Heart right ventricle (tissue), 16 donors: ENCODE measurements around the gene ADAT1. TPM values are rescaled to one million over a fixed set of nuclear protein-coding genes. Genes with fewer than 3 reads are reported as not detected.

Experiments used
- ATAC-seq, 8 donors: fragments of 200-7000 bp; cut with Tn5 transposase; one replicate each; pipeline ENCODE4 v1.9.1; 2020; ENCODE audit warnings: mild to moderate bottlenecking in 8 of 8, moderate library complexity in 8 of 8, moderate number of reproducible peaks in 1 of 8
- DNase-seq, 2 donors: peaks; one replicate each; pipeline ENCODE4 v3.0.0-alpha.2; 2020
- H3K27ac ChIP-seq, 10 donors: fragments of 200-600 bp; sonication (generic) in 2 of 10; one replicate each; pipeline versions ENCODE4 v1.5.0 to v1.8.0; 2020 to 2022; ENCODE audit warnings: mild to moderate bottlenecking in 3 of 10
- H3K27me3 ChIP-seq, 7 donors: fragments of 200-600 bp; one replicate each; pipeline ENCODE4 v1.8.0; 2021 to 2022; ENCODE audit warnings: mild to moderate bottlenecking in 2 of 7
- H3K36me3 ChIP-seq, 9 donors: fragments of 200-600 bp; sonication (generic) in 1 of 9; one replicate each; pipeline versions ENCODE4 v1.5.0 to v1.8.0; 2020 to 2022; ENCODE audit warnings: mild to moderate bottlenecking in 2 of 9
- H3K4me1 ChIP-seq, 9 donors: fragments of 200-600 bp; sonication (generic) in 1 of 9; one replicate each; pipeline versions ENCODE4 v1.5.0 to v1.8.0; 2020 to 2022; ENCODE audit warnings: mild to moderate bottlenecking in 4 of 9
- H3K4me3 ChIP-seq, 10 donors: fragments of 200-600 bp; sonication (generic) in 2 of 10; one replicate each; pipeline versions ENCODE4 v1.5.0 to v1.8.0; 2020 to 2022; ENCODE audit warnings: mild to moderate bottlenecking in 7 of 10, moderate library complexity in 2 of 10
- H3K9me3 ChIP-seq, 11 donors: fragments of 200-600 bp in 10 of 11; sonication (generic) in 2 of 11; one replicate each; pipeline versions ENCODE4 v1.5.0 to v1.8.0; 2013 to 2022; ENCODE audit warnings: mild to moderate bottlenecking in 2 of 11, control low read depth in 1 of 11, moderate library complexity in 1 of 11
- CTCF ChIP-seq, 9 donors: fragments of 200-600 bp; sonication (generic) in 2 of 9; IDR thresholded peaks; one replicate each; pipeline versions ENCODE4 v1.5.0 to v1.8.0; 2021 to 2022; ENCODE audit warnings: antibody characterized with exemption in 9 of 9, mild to moderate bottlenecking in 5 of 9, moderate library complexity in 1 of 9
- WGBS, 2 donors: extraction: QIAGEN DNeasy Blood & Tissue Kit; methylation state at CpG; one replicate each; pipeline ENCODE4 v1.1.7; 2013; ENCODE audit warnings: inconsistent platforms in 1 of 2; 5-methylcytosine and 5-hydroxymethylcytosine counted together
- intact Hi-C, 10 donors: fragments of 100-400 bp; cut with DNase I; formaldehyde crosslinking; loops; one replicate each; pipeline versions ENCODE4 v1.11.1 to v1.14.2; 2022
- polyA plus RNA-seq, 2 donors: library from polyadenylated mRNA; stranded (reverse); fragments of 200-250 nt; gene quantifications; one replicate each; pipeline ENCODE4 v1.2.3, GENCODE V29; 2013
- total RNA-seq, 10 donors: library from RNA; stranded (reverse); fragmentation: NEBNext Ultra II Directional in 3 of 10; extraction: Animal tissue kit (Norgen Biotek cat#: 25700) in 3 of 10; gene quantifications; one replicate each; pipeline versions ENCODE4 v1.2.1 to v1.2.4, GENCODE V29; 2021 to 2023
- donor health status: Arrhythmogenic right ventricular cardiomyopathy.
- donor health status: ischemic (EF 13 %, LVEDD 7.1; RV severe dilation, severe dysfunction).
- donor health status: healthy with polysubstance abuse.
- donor health status: DM: no; HTN: yes; CAD: no.
- donor health status: DM: no; HTN: no; CAD: no.
- donor health status: ischemic (EF 25% LVEDD 6.9; RV normal size, moderate dysfunction).
- donor health status: ischemic (EF 25% LVEDD 5.7; RV mildly dilated, moderate dysfunction).
- donor health status: healthy.
- donor health status: DM: yes; HTN: yes; CAD: no.
- donor health status: Ischemic cardiomyopathy.
- donor health status: ischemic (EF 35%, LVEDD 5.7; RV mildly dilated, moderate dysfunction).
- donor health status: nonischemic (EF 11% LVEDD 7.7; RV severe dilation, severe dysfunction).
- donor health status: DM: yes; HTN: yes; CAD: no.
- donor health status: PGD.
- donor health status: ischemic (EF 29% LVEDD 5.4; RV normal size, mild dysfunction).
- donor health status: nonischemic (EF 23%, LVEDD 6.1; RV moderate dilation, normal function).

The ADAT1 gene
- total and polyA plus RNA-seq, 12 donors = 6.1 to 30.6 (median 20.5) TPM

- Histone ChIP-seq H3K4me1 (peaks cover 0 to 17% (median 0%) of the 10 kb centered on the region in 9 donors), H3K4me3 (no peak overlapping the region), H3K27ac (no peak overlapping the region), H3K27me3 (no peaks in the 10 kb centered on the region), H3K9me3 (no peaks in the 10 kb centered on the region), H3K36me3 (peaks cover 8 to 91% (median 70%) of the 10 kb centered on the region in 9 donors)
- DNase-seq (no peak), ATAC-seq (no peak)
- intact Hi-C loops = loop anchor here in 5 of 10 donors (10.0 kb wide), 4 partner anchors 64 to 154 kb away; partner anchors contain the start of genes GABARAPL2 (in 2 of the 5) and TMEM231 (in 1 of the 5)
- TF ChIP-seq CTCF (IDR thresholded peaks at IDR 0.05) = no peak
- 89 to 92% methylated on average over 10 of the region's 10 CpGs for WGBS, 2 donors
Observed at GRCh38 chr16:75629132-75629531, 6.1 kb upstream of the ADAT1 start.

DNA sequence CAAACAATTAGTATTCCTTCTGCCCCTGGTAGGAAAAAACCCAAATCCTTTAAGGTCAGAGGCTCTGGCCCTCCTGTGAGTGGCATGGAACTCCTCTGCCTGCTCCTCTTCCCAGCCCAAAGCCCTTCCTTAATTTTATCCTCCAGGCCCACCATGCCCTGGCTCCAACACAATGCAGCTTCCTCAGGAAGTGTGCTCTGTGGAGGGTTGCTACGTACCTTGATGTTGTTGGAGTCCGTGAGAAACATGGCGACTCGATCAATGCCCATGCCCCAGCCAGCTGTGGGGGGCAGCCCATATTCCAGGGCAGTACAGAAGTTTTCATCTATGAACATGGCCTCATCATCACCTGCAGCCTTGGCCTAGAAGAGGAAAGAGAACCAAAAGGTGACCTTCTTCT is 5.3 kb upstream of the ADAT1 start:
- Histone ChIP-seq H3K9me3 (no peaks in the 10 kb centered on the region), H3K36me3 (peaks cover 6 to 83% (median 62%) of the 10 kb centered on the region in 9 donors), H3K27me3 (no peaks in the 10 kb centered on the region), H3K27ac (peak overlapping the region in 4 of 10 donors; percentile 13 to 52 (median 39)), H3K4me1 (peaks cover 0 to 21% (median 5%) of the 10 kb centered on the region in 9 donors), H3K4me3 (no peak overlapping the region)
- TF ChIP-seq CTCF (IDR thresholded peaks at IDR 0.05) = no peak
- ATAC-seq (no peak), DNase-seq (no peak)
- intact Hi-C loops = loop anchor here in 5 of 10 donors (10.0 kb wide), 4 partner anchors 64 to 154 kb away; partner anchors contain the start of genes GABARAPL2 (in 2 of the 5) and TMEM231 (in 1 of the 5)
- WGBS, 2 donors = 70 to 76% methylated on average over 4 of the region's 4 CpGs

DNA sequence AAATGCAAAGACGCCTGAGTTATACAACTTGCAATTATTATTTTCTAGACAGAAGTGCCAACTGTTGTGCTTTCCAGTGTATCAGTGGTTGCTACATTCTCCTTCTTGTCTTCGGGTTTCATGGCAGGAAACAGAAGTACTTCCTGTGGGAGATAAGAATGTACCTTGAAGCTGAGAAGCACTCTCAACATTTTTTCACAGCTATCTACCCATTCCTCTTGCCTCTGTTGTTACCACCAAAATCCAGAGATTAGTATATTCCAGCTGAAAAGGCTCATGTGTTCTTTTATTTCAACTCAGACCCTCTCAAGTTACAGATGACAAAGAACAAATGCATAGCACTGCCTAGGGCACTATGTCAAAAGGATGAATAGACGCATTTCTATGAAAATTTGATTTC is 4.8 kb upstream of the ADAT1 start:
- peaks cover 6 to 78% (median 57%) of the 10 kb centered on the region in 9 donors for H3K36me3 ChIP-seq
- DNase-seq = no peak
- H3K27ac ChIP-seq = peak overlapping the region in 4 of 10 donors; percentile 13 to 52 (median 39)
- H3K9me3 ChIP-seq = no peaks in the 10 kb centered on the region
- no peaks in the 10 kb centered on the region for H3K27me3 ChIP-seq
- peaks cover 0 to 21% (median 5%) of the 10 kb centered on the region in 9 donors for H3K4me1 ChIP-seq
- 41 to 51% methylated on average over 3 of the region's 3 CpGs for WGBS, 2 donors
- ATAC-seq = no peak
- no peak for TF ChIP-seq CTCF (IDR thresholded peaks at IDR 0.05)
- intact Hi-C loops = loop anchor here in 5 of 10 donors (10.0 kb wide), 4 partner anchors 63 to 153 kb away; partner anchors contain the start of genes GABARAPL2 (in 2 of the 5) and TMEM231 (in 1 of the 5)
- no peak overlapping the region for H3K4me3 ChIP-seq

DNA sequence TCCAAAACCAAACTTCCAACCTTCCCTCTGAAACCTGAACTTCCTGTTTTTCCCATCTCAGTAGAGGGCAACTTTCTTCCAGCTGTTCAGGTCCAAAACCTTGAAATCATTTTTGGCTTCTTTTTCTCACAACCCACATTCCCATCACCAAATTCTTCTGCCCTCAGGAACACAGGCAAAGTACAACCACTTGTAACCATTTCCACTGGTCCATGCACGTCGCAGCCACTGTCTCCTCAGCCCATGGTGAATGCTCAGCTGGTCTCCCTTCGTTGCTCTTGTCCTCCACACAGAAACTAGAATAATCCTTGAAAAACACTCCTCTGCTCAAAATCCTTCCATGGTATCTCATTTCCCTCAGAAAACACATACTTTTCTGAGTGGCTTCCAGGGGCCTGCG is 3.7 kb upstream of the ADAT1 start:
- Histone ChIP-seq H3K27ac (peak overlapping the region in 2 of 10 donors; percentile 21 to 52), H3K27me3 (no peaks in the 10 kb centered on the region), H3K36me3 (peaks cover 0 to 67% (median 46%) of the 10 kb centered on the region in 9 donors), H3K9me3 (no peaks in the 10 kb centered on the region), H3K4me1 (peaks cover 0 to 28% (median 12%) of the 10 kb centered on the region in 9 donors), H3K4me3 (no peak overlapping the region)
- no peak for TF ChIP-seq CTCF (IDR thresholded peaks at IDR 0.05)
- ATAC-seq (no peak), DNase-seq (no peak)
- intact Hi-C loops = loop anchor here in 5 of 10 donors (10.0 kb wide), 4 partner anchors 62 to 152 kb away; partner anchors contain the start of genes GABARAPL2 (in 2 of the 5) and TMEM231 (in 1 of the 5)
- WGBS, 2 donors = 91 to 92% methylated on average over 4 of the region's 4 CpGs
